GM21528 (cell line): ENCODE results near the gene VWA8.
"Not testable (repeated sequence)": the region's sequence is repeated elsewhere in the genome, so short reads cannot be mapped to it uniquely, and the experiment has no call there.

ENCODE experiments used
- ATAC-seq: cut with Tn5 transposase; IDR thresholded peaks from one replicate; pipeline ENCODE4 v1.9.1; 2021; ENCODE audit warnings: mild to moderate bottlenecking, moderate library complexity; ENCODE audit not compliant: unreplicated experiment, low FRiP score

Gene VWA8

GRCh38 chr13:41762796-41763195 is 198.1 kb downstream of the VWA8 start:
- ATAC-seq = no peak

DNA sequence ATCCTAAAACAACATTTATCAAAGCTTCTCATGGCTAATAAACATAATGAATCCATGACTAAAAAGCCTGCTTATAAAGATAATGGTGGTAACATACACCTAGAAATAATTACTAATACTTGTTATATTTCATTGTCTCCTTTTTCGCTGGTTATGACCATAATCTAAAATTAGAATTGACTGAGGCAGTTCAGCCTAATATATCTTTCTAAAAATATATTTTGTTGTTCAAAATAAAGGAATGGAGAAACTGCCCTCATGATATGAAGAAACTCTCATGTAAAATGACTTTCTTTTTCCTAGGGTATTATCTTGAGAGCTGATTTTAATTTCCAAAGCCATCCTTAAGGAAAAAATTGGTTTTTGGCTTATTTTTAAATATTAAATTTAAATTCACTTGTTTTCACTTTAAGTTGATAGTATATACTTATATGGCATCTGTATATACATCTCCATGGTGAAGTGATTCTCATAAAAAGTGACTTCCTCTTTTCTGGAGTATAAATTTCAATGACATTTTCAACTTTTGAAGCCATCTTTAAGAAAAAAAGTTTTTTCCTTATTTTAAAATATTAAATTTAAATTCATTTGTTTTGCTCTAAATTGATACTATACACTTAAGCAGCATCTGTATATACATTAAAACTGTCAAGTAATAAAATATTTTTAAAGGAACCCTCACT is 204.6 kb downstream of the VWA8 start:
- no peak for ATAC-seq

DNA sequence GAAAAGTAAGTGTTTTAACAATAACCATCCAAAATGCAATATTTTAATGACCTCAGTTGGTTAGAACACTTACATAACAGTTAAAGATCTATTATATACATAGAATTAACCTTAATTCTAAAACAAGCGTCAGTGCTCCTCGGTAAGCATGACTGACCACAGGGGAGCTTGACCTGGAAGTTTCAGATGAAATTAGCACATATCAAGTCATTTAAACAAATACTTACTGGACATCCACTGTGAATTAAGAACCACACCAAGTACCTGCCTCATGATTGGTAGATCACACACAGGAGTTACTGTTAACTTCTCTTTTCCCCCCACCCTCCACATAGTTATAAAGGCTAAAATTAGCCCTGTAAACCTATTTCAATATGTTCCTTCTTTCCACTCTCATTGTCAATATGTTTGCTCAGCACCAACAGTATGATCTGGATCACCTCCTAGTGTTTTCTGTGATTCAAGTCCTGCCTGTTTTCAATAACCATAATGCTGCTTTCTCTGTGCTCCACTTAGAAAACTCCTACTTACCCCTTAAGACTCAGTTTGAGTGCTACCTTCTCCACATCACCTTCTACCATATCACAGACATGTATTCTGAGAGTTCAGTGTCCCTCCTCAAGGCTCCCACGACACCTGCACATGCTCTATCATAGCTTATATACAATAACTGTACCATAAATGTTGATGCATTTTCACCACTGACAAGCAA is 209.0 kb downstream of the VWA8 start:
- ATAC-seq = no peak

GRCh38 chr13:41751277-41751676 is 209.6 kb downstream of the VWA8 start:
- no peak for ATAC-seq

GRCh38 chr13:41746259-41746658 is 214.7 kb downstream of the VWA8 start:
- no peak for ATAC-seq

GRCh38 chr13:41745496-41745895 is 215.4 kb downstream of the VWA8 start:
- not testable (repeated sequence) for ATAC-seq

- ATAC-seq = no peak
Observed at GRCh38 chr13:41742917-41743552, 217.9 kb downstream of the VWA8 start.

GRCh38 chr13:41740479-41740878 is 220.4 kb downstream of the VWA8 start:
- ATAC-seq = no peak

- no peak for ATAC-seq
Observed at GRCh38 chr13:41722684-41723535, 238.0 kb downstream of the VWA8 start.

DNA sequence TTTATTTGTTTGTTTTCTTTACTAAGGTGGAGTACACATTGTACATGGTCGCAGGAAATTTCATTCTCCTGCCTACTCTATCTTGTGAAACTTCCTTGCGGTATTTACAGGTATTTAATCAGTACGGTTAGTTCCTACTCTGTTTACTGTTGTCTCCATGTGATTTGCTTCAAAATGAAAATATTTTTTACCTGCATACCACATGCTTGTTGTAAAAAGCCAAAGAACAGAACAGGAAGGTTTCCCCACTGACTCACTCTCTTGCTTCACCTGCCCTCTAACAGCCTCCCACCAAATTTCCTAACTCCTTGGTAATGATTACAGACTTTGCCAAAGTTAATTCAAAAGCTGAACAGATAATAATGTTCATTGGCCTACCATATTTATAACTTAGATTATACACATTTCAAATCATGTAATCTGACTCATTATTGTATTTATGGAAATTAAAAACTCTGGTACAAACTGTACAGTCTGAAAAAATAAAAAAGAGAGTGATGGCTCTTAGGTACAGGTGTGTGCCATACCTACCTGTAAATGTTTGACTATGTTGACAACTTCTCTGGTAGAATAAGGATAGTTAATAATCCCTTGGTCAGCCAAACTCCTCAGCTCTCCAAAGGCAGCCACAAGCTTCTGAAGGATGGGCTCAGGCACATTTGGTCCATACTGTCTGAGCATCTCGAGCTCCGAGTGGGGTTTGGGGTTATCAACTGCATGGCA is 239.9 kb downstream of the VWA8 start:
- no peak for ATAC-seq

GRCh38 chr13:41716236-41716635 is 244.7 kb downstream of the VWA8 start:
- ATAC-seq = no peak

GRCh38 chr13:41713405-41713804 is 247.5 kb downstream of the VWA8 start:
- ATAC-seq = no peak

DNA sequence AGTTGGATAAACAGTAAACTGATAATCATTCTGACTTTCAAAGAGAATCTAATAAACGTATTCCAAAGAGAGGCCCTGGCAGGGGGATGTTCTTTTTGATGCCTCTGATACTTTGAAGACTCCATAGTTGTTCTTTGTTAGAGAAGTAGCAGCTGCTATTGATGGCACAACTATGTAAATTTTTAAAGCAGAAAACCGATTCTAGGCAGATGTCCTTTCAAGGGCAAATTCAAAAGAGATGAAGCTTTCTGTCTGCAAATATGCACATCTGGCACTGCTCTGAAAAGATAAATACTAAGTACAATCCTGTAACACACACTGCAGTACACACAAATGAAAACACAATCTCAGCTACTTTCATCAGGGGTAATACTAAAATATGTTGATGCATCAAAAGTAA is 250.1 kb downstream of the VWA8 start:
- no peak for ATAC-seq

GRCh38 chr13:41709511-41709910 is 251.4 kb downstream of the VWA8 start:
- no peak for ATAC-seq

- ATAC-seq = no peak
Observed at GRCh38 chr13:41708713-41709112, 252.2 kb downstream of the VWA8 start.

GRCh38 chr13:41707194-41707821 is 253.6 kb downstream of the VWA8 start:
- no peak for ATAC-seq

DNA sequence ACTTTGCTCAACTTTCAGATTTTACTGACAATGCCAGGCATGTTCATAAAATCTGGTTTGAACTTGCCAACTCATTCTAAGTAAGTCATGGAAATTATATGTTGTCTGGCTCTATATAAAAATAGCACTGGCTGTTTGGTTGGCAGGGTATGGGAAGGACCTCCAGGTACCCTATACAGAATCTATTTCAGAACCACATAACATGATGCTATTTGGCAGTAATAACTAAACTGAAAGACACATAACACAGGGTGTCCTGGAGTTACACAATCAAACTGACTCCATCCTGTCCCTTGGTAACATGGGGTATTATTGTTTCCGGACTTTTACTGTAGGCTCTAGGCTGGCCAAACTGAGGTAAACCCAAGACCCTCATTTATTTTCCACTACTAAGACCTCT is 254.8 kb downstream of the VWA8 start:
- ATAC-seq = no peak

GRCh38 chr13:41702540-41702939 is 258.4 kb downstream of the VWA8 start:
- no peak for ATAC-seq

DNA sequence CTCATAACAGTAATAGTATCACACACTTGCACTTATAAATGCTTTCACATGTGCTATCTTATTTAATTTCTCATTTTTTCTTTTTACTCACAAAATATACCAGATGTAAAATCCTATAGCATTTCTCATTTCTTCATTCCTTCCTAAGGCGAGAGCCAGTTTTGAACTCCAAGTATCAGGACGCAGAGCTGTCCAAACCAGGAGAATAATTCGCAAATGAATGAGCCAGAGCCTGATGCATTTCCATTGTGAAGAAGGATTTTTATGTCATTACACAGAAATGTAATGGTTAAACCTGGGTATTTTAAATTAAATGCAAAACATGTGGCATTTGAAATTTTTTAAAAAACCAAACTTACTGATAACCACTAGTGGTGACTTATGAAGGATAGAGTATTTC is 259.2 kb downstream of the VWA8 start:
- ATAC-seq = no peak

GRCh38 chr13:41700790-41701310 is 260.1 kb downstream of the VWA8 start:
- no peak for ATAC-seq
